ENCODE data around the gene SMYD3. TPM values are rescaled to one million over a fixed set of nuclear protein-coding genes. Genes with fewer than 3 reads are reported as not detected.

SMYD3 gene
- total RNA-seq, 1 donor from 2014 or later = 80.8 TPM

DNA sequence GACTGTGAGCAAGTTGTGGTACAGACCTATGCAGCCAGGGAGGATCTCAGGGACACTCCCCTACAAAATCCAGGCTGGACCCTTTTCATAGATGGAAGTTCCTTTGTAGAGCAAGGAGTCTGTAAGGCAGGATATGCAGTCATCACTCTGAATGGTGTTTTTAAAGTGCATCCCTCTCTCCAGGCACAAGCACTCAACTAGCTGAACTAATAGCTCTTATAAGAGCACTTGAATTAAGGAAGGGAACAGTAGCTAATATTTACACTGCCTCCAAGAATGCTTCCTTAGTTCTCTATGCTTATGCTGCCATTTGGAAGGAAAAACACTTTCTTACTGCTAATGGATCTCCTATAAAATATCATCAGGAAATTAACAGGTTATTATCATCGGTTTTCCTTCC lies 27.0 kb upstream of the SMYD3 start:
- no peak overlapping the region for H3K4me3 ChIP-seq (ENCODE audit: insufficient read depth, low read depth, low read length)
- Mint-ChIP-seq H3K4me1 (ENCODE audit: low read depth, unreplicated experiment) (no peaks in the 10 kb centered on the region), H3K4me3 (ENCODE audit: unreplicated experiment) (no peak overlapping the region), H3K27me3 (ENCODE audit: low read depth, unreplicated experiment) (peaks cover 16% of the 10 kb centered on the region), H3K9me3 (ENCODE audit: unreplicated experiment) (peaks cover 23% of the 10 kb centered on the region), H3K27ac (ENCODE audit: unreplicated experiment) (no peak overlapping the region), H3K36me3 (ENCODE audit: low read depth, unreplicated experiment) (peaks cover 14% of the 10 kb centered on the region)
- peaks cover 2% of the 10 kb centered on the region for H3K36me3 ChIP-seq (ENCODE audit: insufficient read depth, low read length)
- no peaks in the 10 kb centered on the region for H3K79me2 ChIP-seq (ENCODE audit: insufficient read depth, low read length)
- H2AFZ ChIP-seq (ENCODE audit: low read depth, low read length) = no peak overlapping the region
- no peak overlapping the region for H3K9ac ChIP-seq (ENCODE audit: low read length)
- H3K27me3 ChIP-seq (ENCODE audit: insufficient read depth, low read length) = no peaks in the 10 kb centered on the region
- FAIRE-seq (no peak), DNase-seq (ENCODE audit: low read depth) (no peak)
- H3K27ac ChIP-seq (ENCODE audit: low read depth, low read length) = no peak overlapping the region
- TF ChIP-seq, protein P1, sequence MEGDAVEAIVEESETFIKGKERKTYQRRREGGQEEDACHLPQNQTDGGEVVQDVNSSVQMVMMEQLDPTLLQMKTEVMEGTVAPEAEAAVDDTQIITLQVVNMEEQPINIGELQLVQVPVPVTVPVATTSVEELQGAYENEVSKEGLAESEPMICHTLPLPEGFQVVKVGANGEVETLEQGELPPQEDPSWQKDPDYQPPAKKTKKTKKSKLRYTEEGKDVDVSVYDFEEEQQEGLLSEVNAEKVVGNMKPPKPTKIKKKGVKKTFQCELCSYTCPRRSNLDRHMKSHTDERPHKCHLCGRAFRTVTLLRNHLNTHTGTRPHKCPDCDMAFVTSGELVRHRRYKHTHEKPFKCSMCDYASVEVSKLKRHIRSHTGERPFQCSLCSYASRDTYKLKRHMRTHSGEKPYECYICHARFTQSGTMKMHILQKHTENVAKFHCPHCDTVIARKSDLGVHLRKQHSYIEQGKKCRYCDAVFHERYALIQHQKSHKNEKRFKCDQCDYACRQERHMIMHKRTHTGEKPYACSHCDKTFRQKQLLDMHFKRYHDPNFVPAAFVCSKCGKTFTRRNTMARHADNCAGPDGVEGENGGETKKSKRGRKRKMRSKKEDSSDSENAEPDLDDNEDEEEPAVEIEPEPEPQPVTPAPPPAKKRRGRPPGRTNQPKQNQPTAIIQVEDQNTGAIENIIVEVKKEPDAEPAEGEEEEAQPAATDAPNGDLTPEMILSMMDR (IDR thresholded peaks at IDR 0.05; ENCODE audit: insufficient read depth, low read depth, low read length) = no peak
- no peak for TF ChIP-seq EZH2 (IDR thresholded peaks at IDR 0.05; ENCODE audit: insufficient read depth, low read length)
- H3K9me3 ChIP-seq (ENCODE audit: insufficient read depth, low read depth, low read length) = peaks cover 3% of the 10 kb centered on the region
- no peaks in the 10 kb centered on the region for H3K4me1 ChIP-seq (ENCODE audit: insufficient read depth, low read length)
- no peak overlapping the region for H3K4me2 ChIP-seq (ENCODE audit: low read length)
- no peaks in the 10 kb centered on the region for H4K20me1 ChIP-seq (ENCODE audit: insufficient read depth, low read length)

DNA sequence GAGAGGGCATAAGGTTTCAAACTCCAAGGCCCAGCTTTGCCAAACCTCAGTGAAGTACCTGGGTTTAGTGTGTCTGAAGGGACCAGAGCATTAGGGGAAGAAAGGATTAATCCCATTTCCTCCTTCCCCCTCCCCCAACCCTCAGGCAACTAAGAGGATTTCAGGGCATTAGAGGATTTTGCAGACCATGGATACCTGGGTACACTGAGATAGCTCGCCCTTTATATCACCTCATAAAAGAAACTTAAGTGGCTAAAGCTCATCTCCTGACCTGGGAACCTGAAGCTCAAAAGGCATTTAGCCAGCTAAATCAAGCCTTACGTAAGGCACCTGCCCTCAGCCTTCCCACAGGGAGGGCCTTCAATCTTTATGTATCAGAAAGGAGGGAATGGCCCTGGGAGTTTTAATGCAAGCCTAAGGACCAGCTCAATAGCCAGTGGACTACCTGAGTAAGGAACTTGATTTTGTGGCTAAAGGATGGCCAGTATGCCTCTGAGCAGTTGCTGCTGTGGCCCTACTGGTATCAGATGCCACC lies 26.4 kb upstream of the SMYD3 start:
- H3K9me3 ChIP-seq (ENCODE audit: insufficient read depth, low read depth, low read length) = peaks cover 3% of the 10 kb centered on the region
- H3K27ac ChIP-seq (ENCODE audit: low read depth, low read length) = no peak overlapping the region
- H3K4me3 ChIP-seq (ENCODE audit: insufficient read depth, low read depth, low read length) = no peak overlapping the region
- Mint-ChIP-seq H3K4me3 (ENCODE audit: unreplicated experiment) (no peak overlapping the region), H3K9me3 (ENCODE audit: unreplicated experiment) (peaks cover 23% of the 10 kb centered on the region), H3K27me3 (ENCODE audit: low read depth, unreplicated experiment) (peaks cover 17% of the 10 kb centered on the region), H3K27ac (ENCODE audit: unreplicated experiment) (no peak overlapping the region), H3K4me1 (ENCODE audit: low read depth, unreplicated experiment) (no peaks in the 10 kb centered on the region), H3K36me3 (ENCODE audit: low read depth, unreplicated experiment) (peaks cover 14% of the 10 kb centered on the region)
- no peaks in the 10 kb centered on the region for H3K79me2 ChIP-seq (ENCODE audit: insufficient read depth, low read length)
- TF ChIP-seq, protein P1 (IDR thresholded peaks at IDR 0.05; ENCODE audit: insufficient read depth, low read depth, low read length) = no peak
- no peak for TF ChIP-seq EZH2 (IDR thresholded peaks at IDR 0.05; ENCODE audit: insufficient read depth, low read length)
- H2AFZ ChIP-seq (ENCODE audit: low read depth, low read length) = no peak overlapping the region
- H3K4me1 ChIP-seq (ENCODE audit: insufficient read depth, low read length) = no peaks in the 10 kb centered on the region
- no peaks in the 10 kb centered on the region for H3K36me3 ChIP-seq (ENCODE audit: insufficient read depth, low read length)
- no peak for DNase-seq (ENCODE audit: low read depth)
- H3K4me2 ChIP-seq (ENCODE audit: low read length) = no peak overlapping the region
- no peak overlapping the region for H3K9ac ChIP-seq (ENCODE audit: low read length)
- H3K27me3 ChIP-seq (ENCODE audit: insufficient read depth, low read length) = no peaks in the 10 kb centered on the region
- H4K20me1 ChIP-seq (ENCODE audit: insufficient read depth, low read length) = no peaks in the 10 kb centered on the region
- FAIRE-seq = no peak

DNA sequence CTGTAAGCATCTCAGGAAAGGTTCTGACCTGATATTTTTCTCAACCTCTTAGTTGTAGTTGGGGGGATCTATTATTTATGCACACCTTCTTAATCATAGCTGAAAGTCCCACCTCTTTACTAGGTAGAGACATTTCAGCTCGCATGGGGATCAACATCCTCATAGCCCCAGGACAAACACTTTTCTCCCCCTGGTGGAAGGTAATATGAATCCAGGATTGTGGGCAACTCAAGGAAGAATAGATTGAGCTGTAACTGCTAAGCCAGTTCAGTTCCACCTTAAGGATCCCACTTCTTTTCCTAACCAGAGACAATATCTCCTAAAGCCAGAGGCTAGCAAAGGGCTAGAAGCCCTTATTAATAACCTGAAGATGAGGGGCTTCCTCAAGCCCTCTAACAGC lies 25.4 kb upstream of the SMYD3 start:
- Histone ChIP-seq H3K9me3 (ENCODE audit: insufficient read depth, low read depth, low read length) (peaks cover 3% of the 10 kb centered on the region), H3K4me3 (ENCODE audit: insufficient read depth, low read depth, low read length) (no peak overlapping the region), H3K36me3 (ENCODE audit: insufficient read depth, low read length) (no peaks in the 10 kb centered on the region), H4K20me1 (ENCODE audit: insufficient read depth, low read length) (no peaks in the 10 kb centered on the region), H3K27ac (ENCODE audit: low read depth, low read length) (no peak overlapping the region), H3K27me3 (ENCODE audit: insufficient read depth, low read length) (no peaks in the 10 kb centered on the region), H3K9ac (ENCODE audit: low read length) (no peak overlapping the region), H3K79me2 (ENCODE audit: insufficient read depth, low read length) (no peaks in the 10 kb centered on the region), H2AFZ (ENCODE audit: low read depth, low read length) (no peak overlapping the region), H3K4me1 (ENCODE audit: insufficient read depth, low read length) (no peaks in the 10 kb centered on the region), H3K4me2 (ENCODE audit: low read length) (no peak overlapping the region)
- no peak overlapping the region for H3K27ac Mint-ChIP-seq (ENCODE audit: unreplicated experiment)
- peaks cover 23% of the 10 kb centered on the region for H3K9me3 Mint-ChIP-seq (ENCODE audit: unreplicated experiment)
- no peak for TF ChIP-seq EZH2 (IDR thresholded peaks at IDR 0.05; ENCODE audit: insufficient read depth, low read length)
- TF ChIP-seq, protein P1 (IDR thresholded peaks at IDR 0.05; ENCODE audit: insufficient read depth, low read depth, low read length) = no peak
- H3K4me3 Mint-ChIP-seq (ENCODE audit: unreplicated experiment) = no peak overlapping the region
- peaks cover 19% of the 10 kb centered on the region for H3K27me3 Mint-ChIP-seq (ENCODE audit: low read depth, unreplicated experiment)
- H3K4me1 Mint-ChIP-seq (ENCODE audit: low read depth, unreplicated experiment) = no peaks in the 10 kb centered on the region
- no peak for FAIRE-seq
- H3K36me3 Mint-ChIP-seq (ENCODE audit: low read depth, unreplicated experiment) = peaks cover 14% of the 10 kb centered on the region
- no peak for DNase-seq (ENCODE audit: low read depth)

Data from astrocyte (in vitro differentiated cells and primary cell).